ENCODE measurements around the gene RSAD1. TPM values are rescaled to one million over a fixed set of nuclear protein-coding genes. Genes with fewer than 3 reads are reported as not detected.

RSAD1 gene
- total RNA-seq, 1 experiment from 2014 or later: 28.7 TPM

DNA sequence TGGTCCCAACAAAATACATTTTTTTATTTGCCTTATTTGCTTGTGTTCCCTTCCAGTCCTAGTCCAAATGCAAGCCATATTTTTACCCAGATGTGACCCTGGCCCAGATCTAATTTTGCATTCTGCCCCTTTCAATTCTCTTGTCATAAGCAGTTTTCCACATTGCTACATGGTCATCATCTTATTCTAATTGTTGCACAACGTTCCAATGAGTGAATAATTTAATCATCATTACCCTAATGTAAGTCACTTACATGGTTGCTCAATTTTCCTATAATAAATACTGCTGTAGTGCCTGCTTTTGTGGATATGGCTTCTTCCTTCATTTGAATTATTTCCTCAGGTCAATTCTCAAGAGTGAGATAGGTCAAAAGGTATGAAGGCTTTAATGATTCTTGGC lies 12.8 kb downstream of the RSAD1 start:
- CTCF ChIA-PET: interaction anchor here (2.7 kb wide), 1 partner anchor 13 kb away, joined by 14 read pairs; no protein-coding TSS in a partner anchor
- no peaks in the 10 kb centered on the region for H3K36me3 Mint-ChIP-seq (ENCODE audit: insufficient read depth, unreplicated experiment)
- no TSS peak for BruUV-seq (replicated peaks)

DNA sequence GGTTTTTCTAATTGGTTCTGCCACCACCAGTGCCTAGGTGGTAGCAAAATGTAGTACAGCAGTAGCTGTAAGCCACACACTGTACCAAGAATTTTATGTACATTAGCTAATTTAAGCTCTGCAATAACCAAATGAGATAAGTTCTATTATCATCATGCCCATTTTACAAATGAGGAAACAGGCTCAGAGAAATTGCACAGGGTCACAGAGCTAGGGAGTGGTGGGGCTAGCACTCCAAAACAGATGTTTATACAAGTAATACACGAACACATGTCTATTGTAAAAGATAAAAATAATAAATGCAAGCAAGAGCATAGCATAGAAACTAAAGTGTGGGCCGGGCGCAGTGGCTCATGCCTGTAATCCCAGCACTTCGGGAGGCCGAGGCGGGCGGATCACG lies 13.6 kb downstream of the RSAD1 start:
- DNase-seq (ENCODE audit: unreplicated experiment): no peak
- TF ChIP-seq, protein P1, sequence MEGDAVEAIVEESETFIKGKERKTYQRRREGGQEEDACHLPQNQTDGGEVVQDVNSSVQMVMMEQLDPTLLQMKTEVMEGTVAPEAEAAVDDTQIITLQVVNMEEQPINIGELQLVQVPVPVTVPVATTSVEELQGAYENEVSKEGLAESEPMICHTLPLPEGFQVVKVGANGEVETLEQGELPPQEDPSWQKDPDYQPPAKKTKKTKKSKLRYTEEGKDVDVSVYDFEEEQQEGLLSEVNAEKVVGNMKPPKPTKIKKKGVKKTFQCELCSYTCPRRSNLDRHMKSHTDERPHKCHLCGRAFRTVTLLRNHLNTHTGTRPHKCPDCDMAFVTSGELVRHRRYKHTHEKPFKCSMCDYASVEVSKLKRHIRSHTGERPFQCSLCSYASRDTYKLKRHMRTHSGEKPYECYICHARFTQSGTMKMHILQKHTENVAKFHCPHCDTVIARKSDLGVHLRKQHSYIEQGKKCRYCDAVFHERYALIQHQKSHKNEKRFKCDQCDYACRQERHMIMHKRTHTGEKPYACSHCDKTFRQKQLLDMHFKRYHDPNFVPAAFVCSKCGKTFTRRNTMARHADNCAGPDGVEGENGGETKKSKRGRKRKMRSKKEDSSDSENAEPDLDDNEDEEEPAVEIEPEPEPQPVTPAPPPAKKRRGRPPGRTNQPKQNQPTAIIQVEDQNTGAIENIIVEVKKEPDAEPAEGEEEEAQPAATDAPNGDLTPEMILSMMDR (IDR thresholded peaks at IDR 0.05; ENCODE audit: unreplicated experiment): no peak
- intact Hi-C loops (cut with micrococcal nuclease): no loop called here
- POLR2A ChIA-PET: interaction anchor here (2.0 kb wide), 1 partner anchor 11 kb away, joined by 8 read pairs; no protein-coding TSS in a partner anchor
- BruUV-seq (replicated peaks): no TSS peak
- CTCF ChIA-PET: interaction anchor here (0.6 to 2.7 kb wide), 5 partner anchors 9 to 35 kb away, joined by 3 to 14 read pairs (median 8); no protein-coding TSS in a partner anchor
- H3K27me3 Mint-ChIP-seq (ENCODE audit: insufficient read depth, unreplicated experiment): no peaks in the 10 kb centered on the region
- H3K4me3 Mint-ChIP-seq (ENCODE audit: unreplicated experiment): no peak overlapping the region
- H3K9me3 Mint-ChIP-seq (ENCODE audit: unreplicated experiment): no peaks in the 10 kb centered on the region
- peaks cover 19% of the 10 kb centered on the region for H3K4me1 Mint-ChIP-seq (ENCODE audit: insufficient read depth, unreplicated experiment)
- H3K36me3 Mint-ChIP-seq (ENCODE audit: insufficient read depth, unreplicated experiment): no peaks in the 10 kb centered on the region
- H3K27ac Mint-ChIP-seq (ENCODE audit: low read depth, unreplicated experiment): no peak overlapping the region

More for the DNA sequence above, 12.8 kb downstream of the RSAD1 start:
- TF ChIP-seq, protein P1 (IDR thresholded peaks at IDR 0.05; ENCODE audit: unreplicated experiment): no peak
- Mint-ChIP-seq H3K4me3 (ENCODE audit: unreplicated experiment) (no peak overlapping the region), H3K27ac (ENCODE audit: low read depth, unreplicated experiment) (no peak overlapping the region), H3K9me3 (ENCODE audit: unreplicated experiment) (no peaks in the 10 kb centered on the region), H3K4me1 (ENCODE audit: insufficient read depth, unreplicated experiment) (peaks cover 20% of the 10 kb centered on the region), H3K27me3 (ENCODE audit: insufficient read depth, unreplicated experiment) (no peaks in the 10 kb centered on the region)
- no peak for DNase-seq (ENCODE audit: unreplicated experiment)
- intact Hi-C loops (cut with micrococcal nuclease): no loop called here
- POLR2A ChIA-PET: interaction anchor here (0.7 to 0.8 kb wide), 2 partner anchors 10 to 16 kb away, joined by 3 to 5 read pairs; no protein-coding TSS in a partner anchor

DNA sequence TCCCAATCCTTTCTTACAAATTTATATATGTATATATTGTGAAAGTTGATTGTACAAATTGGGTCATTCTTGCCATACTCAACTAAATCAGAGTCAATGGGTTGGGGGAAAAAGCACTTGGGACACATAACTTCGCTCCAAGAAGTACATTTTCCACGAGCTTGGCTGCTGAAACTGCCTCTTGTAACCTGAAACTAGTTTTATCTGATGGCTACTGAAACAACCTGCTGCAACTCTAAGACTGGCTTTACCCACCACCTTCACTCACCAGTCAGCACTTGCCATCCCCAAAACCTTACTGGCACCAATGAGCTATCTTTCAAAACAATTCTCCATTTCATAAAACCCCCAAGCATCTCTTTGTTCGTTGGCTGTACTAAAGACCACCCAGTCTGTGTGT lies 15.1 kb downstream of the RSAD1 start:
- DNase-seq (ENCODE audit: unreplicated experiment): no peak
- H3K27me3 Mint-ChIP-seq (ENCODE audit: insufficient read depth, unreplicated experiment): no peaks in the 10 kb centered on the region

DNA sequence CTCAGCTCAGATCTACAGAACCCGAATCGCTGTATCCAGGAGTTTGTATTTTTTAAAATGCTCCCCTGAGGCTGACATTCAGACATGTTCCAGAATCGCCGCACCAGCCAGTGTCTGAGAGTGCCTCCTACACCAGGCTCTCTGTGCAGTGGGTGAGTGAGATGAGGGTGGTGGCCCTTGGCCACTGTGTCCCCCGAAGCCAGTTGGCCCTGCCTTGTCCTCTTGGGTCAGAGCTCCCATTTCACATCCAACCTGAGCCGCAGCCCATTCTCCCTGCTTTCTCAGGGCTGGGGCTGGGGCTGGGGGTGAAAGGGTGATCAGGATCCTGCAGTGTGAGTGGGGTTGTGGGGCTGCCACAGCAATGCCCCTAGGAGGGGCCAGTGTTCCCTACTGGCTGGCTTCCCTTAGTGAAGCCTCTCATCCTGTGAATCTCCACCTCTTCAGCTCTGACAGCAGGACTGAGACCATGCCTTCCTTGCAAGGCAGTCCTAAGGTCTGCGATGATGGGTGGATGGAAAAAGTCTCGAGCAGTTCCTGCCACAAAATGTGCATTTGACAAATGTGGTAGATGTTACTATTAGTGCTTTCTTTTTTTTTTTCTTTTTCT lies 16.7 kb downstream of the RSAD1 start:
- CTCF ChIA-PET: interaction anchor here (0.5 to 0.6 kb wide), 2 partner anchors 203 to 258 kb away, joined by 3 read pairs; no protein-coding TSS in a partner anchor

More for the DNA sequence above, 15.1 kb downstream of the RSAD1 start:
- TF ChIP-seq, protein P1 (IDR thresholded peaks at IDR 0.05; ENCODE audit: unreplicated experiment): no peak
- no peaks in the 10 kb centered on the region for H3K36me3 Mint-ChIP-seq (ENCODE audit: insufficient read depth, unreplicated experiment)
- peaks cover 4% of the 10 kb centered on the region for H3K4me1 Mint-ChIP-seq (ENCODE audit: insufficient read depth, unreplicated experiment)
- intact Hi-C loops (cut with micrococcal nuclease): no loop called here
- no peak overlapping the region for H3K27ac Mint-ChIP-seq (ENCODE audit: low read depth, unreplicated experiment)
- no TSS peak for BruUV-seq (replicated peaks)
- POLR2A ChIA-PET: interaction anchor here (0.9 to 2.0 kb wide), 2 partner anchors 10 to 22 kb away, joined by 3 to 8 read pairs; no protein-coding TSS in a partner anchor
- H3K9me3 Mint-ChIP-seq (ENCODE audit: unreplicated experiment): no peaks in the 10 kb centered on the region
- no peak overlapping the region for H3K4me3 Mint-ChIP-seq (ENCODE audit: unreplicated experiment)
- CTCF ChIA-PET: interaction anchor here (0.7 to 2.7 kb wide), 4 partner anchors 11 to 23 kb away, joined by 3 to 14 read pairs (median 6); no protein-coding TSS in a partner anchor

More for the DNA sequence above, 16.7 kb downstream of the RSAD1 start:
- H3K4me1 Mint-ChIP-seq (ENCODE audit: insufficient read depth, unreplicated experiment): peaks cover 4% of the 10 kb centered on the region
- no peak overlapping the region for H3K27ac Mint-ChIP-seq (ENCODE audit: low read depth, unreplicated experiment)
- no peak overlapping the region for H3K4me3 Mint-ChIP-seq (ENCODE audit: unreplicated experiment)
- DNase-seq (ENCODE audit: unreplicated experiment): no peak
- no peaks in the 10 kb centered on the region for H3K9me3 Mint-ChIP-seq (ENCODE audit: unreplicated experiment)
- TF ChIP-seq, protein P1 (IDR thresholded peaks at IDR 0.05; ENCODE audit: unreplicated experiment): no peak
- H3K27me3 Mint-ChIP-seq (ENCODE audit: insufficient read depth, unreplicated experiment): no peaks in the 10 kb centered on the region
- intact Hi-C loops (cut with micrococcal nuclease): no loop called here
- BruUV-seq (replicated peaks): no TSS peak
- POLR2A ChIA-PET: interaction anchor here (0.6 to 1.1 kb wide), 2 partner anchors 8 to 9 kb away, joined by 3 to 4 read pairs; no protein-coding TSS in a partner anchor
- no peaks in the 10 kb centered on the region for H3K36me3 Mint-ChIP-seq (ENCODE audit: insufficient read depth, unreplicated experiment)
